Stimulated activated CD8-positive, alpha-beta memory T cell treated with anti-CD3 and anti-CD28 coated beads, Interleukin-15, amount 100 ng/mL, for 1 hour (primary cell): ENCODE results near the gene POU2F3.

ENCODE experiments used
- DNase-seq: peaks from one replicate; pipeline ENCODE4 v3.0.0-alpha.2; 2020; ENCODE audit warnings: low read depth

Gene POU2F3

GRCh38 chr11:120210626-120211521, 29.1 kb upstream of the POU2F3 start, which contains the start of gene OAF:
Gene OAF, plus strand, starts transcription at chr11:120211032. Its CDS starts 248 bp downstream, at chr11:120211280.
- no peak for DNase-seq

DNA sequence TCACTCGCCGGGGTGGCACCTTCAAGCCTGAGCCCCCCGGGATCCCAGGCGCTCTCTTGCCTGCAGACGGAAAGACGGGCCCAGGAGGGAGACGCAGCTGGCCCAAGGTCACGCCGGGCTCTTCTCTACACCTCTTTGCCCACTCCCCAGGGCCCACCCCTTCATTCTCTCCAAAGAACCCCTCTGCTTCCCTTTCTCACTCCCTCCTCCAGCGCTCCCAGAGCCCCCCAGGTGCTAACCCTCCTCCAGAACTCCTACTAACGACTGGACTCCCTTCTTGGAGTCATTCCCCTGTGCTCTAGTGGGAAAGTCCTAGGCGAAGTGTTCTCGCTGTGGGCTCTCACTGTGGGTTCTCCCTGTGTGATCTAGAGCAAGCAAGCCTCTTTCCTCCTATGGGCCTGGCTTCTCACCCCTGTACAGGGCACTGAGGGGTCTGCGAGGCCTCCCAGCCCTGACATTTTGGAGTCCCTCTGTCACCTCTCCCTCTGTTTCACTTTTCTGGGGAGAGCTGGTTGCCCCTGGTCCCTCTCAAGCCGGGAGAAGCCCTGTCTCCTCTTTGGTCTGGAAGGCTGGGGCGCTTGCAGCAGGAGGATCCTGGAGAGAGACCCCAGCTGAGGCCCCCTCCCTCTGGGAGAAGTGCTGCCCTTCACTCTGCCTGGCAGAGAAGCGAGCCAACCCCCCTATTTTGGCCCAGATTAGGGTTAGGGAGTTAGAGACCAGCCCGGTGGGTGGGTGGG, 28.2 kb upstream of the POU2F3 start:
- no peak for DNase-seq

DNA sequence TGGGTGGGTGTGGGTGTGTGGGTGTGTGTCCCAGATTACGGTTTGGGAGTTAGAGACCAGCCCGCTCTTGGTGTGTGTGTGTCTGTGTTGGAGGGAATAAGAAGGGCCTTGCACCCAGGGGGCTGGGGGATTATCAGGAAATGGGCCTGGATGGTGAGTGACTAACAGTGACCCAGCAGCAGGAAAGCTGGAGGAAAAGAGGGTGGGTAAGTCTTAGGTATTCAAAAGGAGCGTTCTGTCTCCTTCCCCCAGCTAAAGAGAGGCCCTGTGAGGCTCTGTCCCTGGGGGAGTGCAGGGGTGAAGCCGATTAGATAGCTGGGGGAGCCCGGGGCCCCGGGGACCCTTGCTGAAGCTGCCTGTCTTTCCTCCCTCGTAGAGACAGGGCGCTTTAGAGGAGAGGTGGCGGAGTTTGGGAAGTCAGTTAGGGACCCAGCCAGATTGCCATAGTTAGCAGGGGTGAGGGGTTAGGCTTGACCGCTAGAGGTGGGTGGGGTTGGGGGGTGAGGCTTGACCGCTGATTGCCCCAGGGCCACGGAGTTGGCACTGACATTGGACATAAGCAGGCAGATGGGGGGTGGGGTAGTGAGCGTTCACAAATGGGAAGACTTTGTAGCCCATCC, 27.6 kb upstream of the POU2F3 start:
- DNase-seq, result no peak

GRCh38 chr11:120212926-120213325, 27.0 kb upstream of the POU2F3 start:
- no peak for DNase-seq

DNA sequence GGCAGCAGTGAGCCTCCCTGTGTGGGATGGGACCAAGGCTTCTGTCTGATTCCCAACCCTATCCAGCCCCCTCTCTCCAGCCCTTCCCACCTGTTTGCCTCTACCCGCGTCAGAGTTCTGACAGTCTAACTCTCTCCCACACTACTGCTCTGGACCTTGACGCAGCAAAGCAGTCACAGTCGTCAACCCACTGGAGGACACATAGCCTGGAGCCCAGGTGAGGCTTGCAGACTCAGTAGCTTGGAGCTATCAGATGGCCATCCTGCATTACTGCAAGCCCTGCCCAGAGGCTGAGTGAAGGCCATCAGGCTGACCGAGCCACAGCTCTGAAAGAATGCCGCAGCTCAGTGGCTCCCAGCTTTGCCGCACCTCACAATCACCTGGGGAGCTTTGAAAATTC, 25.4 kb upstream of the POU2F3 start:
- no peak for DNase-seq

DNA sequence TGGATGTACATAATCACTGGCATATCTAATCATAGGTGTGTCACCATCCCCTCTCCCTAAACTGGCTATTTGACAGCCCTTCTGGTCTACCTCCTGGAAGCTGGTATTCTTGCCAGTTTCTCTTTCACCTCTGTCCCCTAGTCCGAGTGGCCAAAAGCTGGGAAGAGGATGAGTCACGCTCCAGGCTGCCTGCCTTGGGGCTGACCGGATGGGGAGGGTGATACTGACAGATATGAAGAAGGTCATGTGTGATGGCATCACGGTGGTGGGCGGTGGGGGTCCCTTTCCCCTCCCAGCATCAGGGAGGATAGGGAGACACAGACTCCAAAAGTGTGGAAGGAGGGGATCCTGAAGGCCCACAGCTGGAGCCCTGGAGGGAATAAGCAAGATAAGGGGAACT, 24.3 kb upstream of the POU2F3 start:
- DNase-seq, result no peak

GRCh38 chr11:120216426-120217102, 23.4 kb upstream of the POU2F3 start:
- no peak for DNase-seq

- DNase-seq, result no peak
Observed at GRCh38 chr11:120217526-120217925, 22.4 kb upstream of the POU2F3 start.

DNA sequence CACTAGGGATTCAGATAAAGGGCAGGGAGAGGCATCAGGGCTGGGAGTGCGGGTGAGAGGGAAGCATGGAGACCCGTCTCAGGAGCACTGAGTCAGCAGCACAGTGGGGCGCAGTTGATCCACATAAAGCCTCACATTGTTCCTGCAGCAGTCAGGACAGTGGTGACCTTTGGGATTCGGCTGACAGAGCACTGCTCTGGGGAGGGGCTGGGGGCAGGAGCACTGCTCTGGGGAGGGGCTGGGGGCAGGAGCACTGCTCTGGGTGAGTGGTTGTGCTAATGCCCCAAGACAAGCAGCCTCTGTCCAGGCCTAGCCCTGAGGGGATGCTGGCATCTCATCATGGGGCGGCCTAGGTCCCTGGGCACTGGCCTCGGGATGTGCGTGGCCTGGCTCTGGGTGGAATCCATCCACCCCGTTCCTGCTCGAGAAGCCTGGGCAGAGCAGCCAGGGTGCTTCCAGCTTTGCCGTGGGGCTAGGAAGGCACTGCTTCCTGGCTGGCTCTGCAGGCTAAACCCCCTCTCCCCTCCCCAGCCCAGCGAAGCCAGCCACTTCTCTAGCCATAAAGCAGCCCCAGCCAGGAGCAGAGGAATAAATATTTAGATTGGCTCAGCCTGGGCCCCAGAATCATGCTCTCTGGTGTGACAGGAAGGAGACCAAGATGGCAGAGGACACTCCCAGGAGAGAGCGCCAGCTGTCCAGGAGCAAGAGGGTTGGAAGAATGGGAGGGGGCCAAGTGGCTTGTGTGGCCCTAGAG, 21.8 kb upstream of the POU2F3 start:
- no peak for DNase-seq

- DNase-seq, result no peak
Observed at GRCh38 chr11:120218695-120219033, 21.3 kb upstream of the POU2F3 start.

DNA sequence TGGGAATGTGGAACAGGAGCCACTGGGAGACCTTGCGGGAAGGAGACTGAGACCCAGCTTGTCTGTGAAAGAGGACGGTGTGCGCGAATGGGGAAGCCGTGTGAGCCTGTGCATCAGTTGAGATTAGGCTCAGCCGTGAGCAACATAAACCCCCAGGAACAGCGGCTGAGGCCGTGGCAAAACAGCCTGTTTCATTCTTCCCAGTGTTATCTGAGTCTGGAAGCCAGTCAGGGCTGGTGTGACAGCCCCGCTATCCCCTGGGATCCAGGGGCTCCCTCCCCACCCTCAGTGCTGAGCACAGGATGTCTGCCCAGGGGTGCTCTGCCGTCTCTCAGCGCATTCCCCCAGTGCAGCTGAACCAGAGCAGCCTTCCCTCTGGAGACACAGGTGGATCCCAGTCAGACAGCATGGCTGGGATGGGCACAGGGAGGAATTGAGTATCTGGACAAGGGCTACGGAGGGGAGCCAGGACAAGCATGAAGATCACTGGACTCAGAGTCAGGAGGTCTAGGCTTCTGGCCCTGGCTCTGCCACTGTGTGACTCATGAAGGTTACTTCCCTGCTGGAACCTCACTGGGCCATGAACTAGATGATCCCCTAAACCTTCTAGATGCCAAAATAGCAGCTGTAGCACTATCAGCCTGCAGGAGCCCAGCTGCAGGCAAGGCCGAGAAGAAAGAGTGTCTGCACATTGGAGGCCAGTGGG, 20.6 kb upstream of the POU2F3 start:
- no peak for DNase-seq

- no peak for DNase-seq
Observed at GRCh38 chr11:120219938-120220746, 19.8 kb upstream of the POU2F3 start.

- no peak for DNase-seq
Observed at GRCh38 chr11:120220747-120221037, 19.2 kb upstream of the POU2F3 start.

- no peak for DNase-seq
Observed at GRCh38 chr11:120221115-120221752, 18.7 kb upstream of the POU2F3 start.

- no peak for DNase-seq
Observed at GRCh38 chr11:120222916-120223315, 17.0 kb upstream of the POU2F3 start.

DNA sequence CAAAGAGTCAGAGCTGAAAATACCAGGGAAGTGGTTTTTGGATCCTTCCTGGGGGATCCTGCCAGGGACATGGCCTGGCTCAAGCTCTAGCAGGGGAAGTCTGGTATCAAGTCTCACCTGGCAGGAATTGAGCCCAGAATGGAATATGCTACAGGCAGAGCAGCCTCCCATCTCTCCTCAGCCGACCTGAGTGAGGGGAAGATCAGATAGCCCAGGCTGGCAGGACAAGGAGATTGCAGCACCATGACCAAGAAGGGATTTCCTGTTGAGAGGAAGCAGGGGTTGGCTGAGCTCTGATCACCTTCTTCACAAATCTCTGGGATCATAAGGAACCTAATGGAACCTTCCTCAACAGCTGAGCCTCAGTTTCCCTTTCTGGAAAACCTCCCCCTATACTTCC, 16.1 kb upstream of the POU2F3 start:
- no peak for DNase-seq

GRCh38 chr11:120224361-120224760, 15.6 kb upstream of the POU2F3 start:
- DNase-seq, result no peak

- no peak for DNase-seq
Observed at GRCh38 chr11:120224972-120225909, 14.7 kb upstream of the POU2F3 start.

DNA sequence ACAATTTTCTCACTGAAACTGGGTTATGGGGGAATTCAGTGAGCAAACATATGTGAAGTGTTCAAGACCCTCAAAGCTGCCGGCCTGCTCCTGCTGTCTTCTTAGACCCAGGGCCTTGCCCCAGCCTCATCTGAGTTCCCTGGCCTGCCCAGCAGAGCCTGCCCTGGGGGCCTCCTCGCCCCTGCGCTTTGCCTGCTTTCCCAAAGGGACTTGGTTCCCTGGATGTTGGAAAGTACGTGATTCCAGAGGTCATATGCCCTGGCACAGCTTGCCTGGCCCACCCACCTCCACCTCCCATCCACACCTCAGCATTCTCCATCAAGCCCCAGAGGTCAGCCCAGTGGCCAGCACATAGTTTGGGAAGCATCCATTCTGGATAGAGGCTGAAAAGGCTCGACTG, 13.7 kb upstream of the POU2F3 start:
- no peak for DNase-seq
